ENCODE data around the gene FILIP1L. TPM values are rescaled to one million over a fixed set of nuclear protein-coding genes. Genes with fewer than 3 reads are reported as not detected.

FILIP1L gene
- total and polyA plus RNA-seq, 2 of the 4 experiments (the other 2 are of a cell fraction): 11.5 to 19.9 TPM

- Histone ChIP-seq H3K9me1 (ENCODE audit: insufficient read depth, low read length) (peaks cover 9% of the 10 kb centered on the region), H2BK5ac (ENCODE audit: low read depth, low read length, poor library complexity, severe bottlenecking) (peak overlapping the region; percentile 11), H3K4me2 (ENCODE audit: low read depth, low read length) (peak overlapping the region; percentile 30; the same call in 1 of the 2 replicates), H4K20me1 (ENCODE audit: insufficient read depth, low read length) (peaks cover 3% of the 10 kb centered on the region; the same call in 1 of the 2 replicates), H2AK9ac (replicated peaks; ENCODE audit: low read depth, low read length, poor library complexity) (no peak overlapping the region), H4K8ac (ENCODE audit: low read depth in 2 of 2, low read length in 2 of 2) (no peak overlapping the region), H3K14ac (replicated peaks; ENCODE audit: low read depth, low read length) (no peak overlapping the region), H2BK20ac (ENCODE audit: low read depth, low read length) (no peak overlapping the region), H3K27me3 (ENCODE audit: control insufficient read depth, insufficient read depth, low read length) (no peaks in the 10 kb centered on the region), H2BK120ac (ENCODE audit: low read depth, low read length) (no peak overlapping the region), H3K27ac (ENCODE audit: insufficient read depth, low read length) (no peak overlapping the region), H3K79me1 (ENCODE audit: low read depth in 1 of 2, low read length in 2 of 2) (no peaks in the 10 kb centered on the region), H3K4ac (ENCODE audit: low read depth, low read length) (no peak overlapping the region), H3K4me3 (ENCODE audit: insufficient read depth, low read depth, low read length) (no peak overlapping the region), H2BK15ac (ENCODE audit: low read depth, low read length) (no peak overlapping the region), H3K9ac (ENCODE audit: low read depth, low read length) (no peak overlapping the region), H4K5ac (ENCODE audit: low read depth, low read length) (no peak overlapping the region), H2AK5ac (ENCODE audit: low read depth, low read length) (no peak overlapping the region), H3K23ac (ENCODE audit: low read depth, low read length) (no peak overlapping the region), H3K4me1 (ENCODE audit: control insufficient read depth, insufficient read depth, low read length) (peaks cover 22% of the 10 kb centered on the region), H3K18ac (ENCODE audit: low read depth, low read length) (peak overlapping the region; percentile 50; the same call in 1 of the 2 replicates), H3K9me3 (ENCODE audit: control insufficient read depth, insufficient read depth, low read length) (no peaks in the 10 kb centered on the region), H3K56ac (ENCODE audit: extremely low read depth, insufficient read depth, low read length) (no peak overlapping the region), H4K91ac (ENCODE audit: insufficient read depth, low read depth, low read length) (no peak overlapping the region), H2AFZ (replicated peaks; ENCODE audit: low read length, poor library complexity) (no peak overlapping the region), H3K36me3 (ENCODE audit: control insufficient read depth, insufficient read depth, low read length) (no peaks in the 10 kb centered on the region)
- ChIA-PET CTCF (no interaction called here), POLR2A (ENCODE audit: unreplicated experiment) (no interaction called here)
- peak; percentile 45 for DNase-seq
- dilution Hi-C loops (cut with HindIII; ENCODE audit: low sequenced_read_pairs, unreplicated experiment) (no loop called here), intact Hi-C loops (cut with micrococcal nuclease) (no loop called here), in situ Hi-C loops (cut with MboI; ENCODE audit: low sequenced_read_pairs) (no loop called here)
- ATAC-seq (ENCODE audit: low read depth): no peak
- no CpG with 5 or more reads among the region's 4 CpGs for WGBS, 2 experiments (ENCODE audit: extremely low coverage in 2 of 2, insufficient read length in 1 of 2)
- BruUV-seq (replicated peaks): no TSS peak
- no peak for TF ChIP-seq SMC3 (IDR thresholded peaks at IDR 0.05; ENCODE audit: low read depth, low read length)
- TF ChIP-seq CHD1 (IDR thresholded peaks at IDR 0.05; ENCODE audit: low read depth, low read length): no peak
- no peak for TF ChIP-seq ELK1 (IDR thresholded peaks at IDR 0.05; ENCODE audit: borderline replicate concordance, low read depth, low read length)
- TF ChIP-seq MAFK (IDR thresholded peaks at IDR 0.05; ENCODE audit: low read depth, low read length): no peak
- no peak for TF ChIP-seq MXI1 (IDR thresholded peaks at IDR 0.05; ENCODE audit: borderline replicate concordance, low read depth, low read length)
- TF ChIP-seq BHLHE40 (IDR thresholded peaks at IDR 0.05; ENCODE audit: low read depth, low read length): no peak
- no peak for TF ChIP-seq RCOR1 (IDR thresholded peaks at IDR 0.05; ENCODE audit: insufficient replicate concordance, low read length)
- no peak for TF ChIP-seq NFE2L2 (IDR thresholded peaks at IDR 0.05; ENCODE audit: low read depth, low read length)
- no peak for TF ChIP-seq USF2 (IDR thresholded peaks at IDR 0.05; ENCODE audit: low read depth, low read length)
- no peak for TF ChIP-seq CTCF (conservative IDR thresholded peaks at IDR 0.05; ENCODE audit: low read depth, low read length)
- TF ChIP-seq CEBPB (IDR thresholded peaks at IDR 0.05; ENCODE audit: low read depth, low read length): no peak
- no peak for TF ChIP-seq FOS (IDR thresholded peaks at IDR 0.05; ENCODE audit: low read depth, low read length)
- TF ChIP-seq POLR2A (IDR thresholded peaks at IDR 0.05; ENCODE audit: low read depth, low read length): no peak
- TF ChIP-seq RAD21 (IDR thresholded peaks at IDR 0.05; ENCODE audit: low read length): no peak
- TF ChIP-seq RFX5 (IDR thresholded peaks at IDR 0.05; ENCODE audit: low read depth, low read length): no peak
- no peak for TF ChIP-seq MAZ (IDR thresholded peaks at IDR 0.05; ENCODE audit: borderline replicate concordance, low read depth, low read length)
Measured at GRCh38 chr3:100107221-100107814, 7.0 kb downstream of the FILIP1L start.

Data from IMR-90 (cell line).